ENCODE measurements around the gene CRYGS. TPM values are rescaled to one million over a fixed set of nuclear protein-coding genes. Genes with fewer than 3 reads are reported as not detected.

The CRYGS gene
- total RNA-seq, 1 donor from 2014 or later: 1.6 TPM

- no peak for DNase-seq
Measured at GRCh38 chr3:186493525-186494255, 50.5 kb downstream of the CRYGS start.

- no peak for DNase-seq
Measured at GRCh38 chr3:186492385-186492984, 51.7 kb downstream of the CRYGS start.

- DNase-seq: no peak
Measured at GRCh38 chr3:186489507-186489906, 54.7 kb downstream of the CRYGS start.

Other genes with a start within 250 kb of the CRYGS start
- 3.0 TPM for gene DGKG, start 182.1 kb downstream of the CRYGS start, total RNA-seq
- gene TBCCD1, start 23.0 kb upstream of the CRYGS start, total RNA-seq: 37.1 TPM
- 34.9 TPM for gene DNAJB11, start 26.3 kb upstream of the CRYGS start, total RNA-seq
- 0.47 TPM for gene AHSG, start 68.7 kb upstream of the CRYGS start, total RNA-seq
- not detected for gene FETUB, start 96.0 kb upstream of the CRYGS start, total RNA-seq
- not detected for gene HRG, start 121.6 kb upstream of the CRYGS start, total RNA-seq
- gene KNG1, start 173.0 kb upstream of the CRYGS start, total RNA-seq: not detected
- gene EIF4A2, start 239.2 kb upstream of the CRYGS start, total RNA-seq: 1,423 TPM